LoVo (cell line): ENCODE results near the gene NRXN3.
A peak's percentile ranks its signal among the peaks of the same experiment; 100 is the strongest.
"Not testable (repeated sequence)": the region's sequence is repeated elsewhere in the genome, so short reads cannot be mapped to it uniquely, and the experiment has no call there.

Experiments
- DNase-seq: peaks from one replicate; pipeline ENCODE4 v3.0.0-alpha.2; 2016; ENCODE audit warnings: low spot score

NRXN3 gene

GRCh38 chr14:78486081-78486480 lies 315.9 kb downstream of the NRXN3 start:
- DNase-seq: no peak

DNA sequence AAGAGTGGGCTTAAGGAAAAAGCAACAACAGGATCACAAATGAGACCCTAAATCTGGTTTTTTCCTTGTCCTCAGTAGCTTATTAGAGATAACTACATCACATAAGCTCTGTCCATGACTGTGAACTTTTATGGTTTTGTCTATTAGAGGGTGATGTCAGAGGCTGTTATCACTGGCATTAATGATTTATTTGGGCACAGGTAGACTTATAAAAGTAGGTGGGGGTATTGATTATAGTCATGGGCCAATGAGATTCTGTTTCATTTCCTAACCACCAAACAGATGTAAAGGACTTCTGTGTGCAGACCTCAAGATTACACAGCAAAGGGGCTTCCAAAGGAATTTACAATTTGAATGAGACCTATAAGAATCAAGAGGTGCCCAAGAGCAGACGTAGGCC lies 316.4 kb downstream of the NRXN3 start:
- DNase-seq: no peak

DNA sequence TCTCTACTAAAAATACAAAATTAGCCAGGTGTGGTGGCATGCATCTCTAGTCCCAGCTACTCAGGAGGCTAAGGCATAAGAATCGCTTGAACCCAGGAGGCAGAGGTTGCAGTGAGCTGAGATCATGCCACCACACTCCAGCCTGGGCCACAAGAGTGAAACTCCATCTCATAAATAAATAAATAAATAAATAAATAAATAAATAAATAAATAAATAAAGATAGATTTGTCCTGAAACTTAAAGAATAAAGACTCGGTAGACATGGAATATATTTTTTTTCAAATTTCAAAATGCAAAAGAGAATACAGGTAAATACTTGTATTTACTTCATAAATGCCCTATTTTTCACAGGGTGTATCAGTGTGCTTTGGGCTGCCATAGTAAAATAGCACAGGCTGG lies 317.4 kb downstream of the NRXN3 start:
- not testable (repeated sequence) for DNase-seq

GRCh38 chr14:78488938-78489337 lies 318.8 kb downstream of the NRXN3 start:
- DNase-seq: no peak

DNA sequence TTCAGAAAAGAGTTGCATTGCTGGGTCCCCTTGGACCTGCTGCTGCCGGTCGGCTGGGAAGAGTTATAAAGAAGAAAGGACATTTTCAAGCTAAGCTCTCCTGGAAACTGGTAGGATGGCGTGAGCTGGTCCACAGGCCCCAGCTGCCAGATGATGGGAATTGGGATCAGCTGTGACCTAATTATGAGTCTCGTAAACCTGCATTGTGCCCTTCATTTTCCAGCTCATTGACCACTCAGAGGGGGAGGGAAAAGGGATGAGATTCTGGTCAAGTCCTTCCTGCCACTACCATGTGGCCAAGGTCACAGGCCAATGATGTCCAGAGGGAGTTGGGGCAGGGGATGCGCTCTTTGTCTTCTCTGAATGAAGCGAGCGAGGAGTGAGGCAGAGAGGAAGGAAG lies 320.9 kb downstream of the NRXN3 start:
- DNase-seq: no peak

GRCh38 chr14:78498062-78498595 lies 328.0 kb downstream of the NRXN3 start:
- DNase-seq: no peak

GRCh38 chr14:78501909-78502308 lies 331.7 kb downstream of the NRXN3 start:
- no peak for DNase-seq

GRCh38 chr14:78508023-78508422 lies 337.9 kb downstream of the NRXN3 start:
- no peak for DNase-seq

DNA sequence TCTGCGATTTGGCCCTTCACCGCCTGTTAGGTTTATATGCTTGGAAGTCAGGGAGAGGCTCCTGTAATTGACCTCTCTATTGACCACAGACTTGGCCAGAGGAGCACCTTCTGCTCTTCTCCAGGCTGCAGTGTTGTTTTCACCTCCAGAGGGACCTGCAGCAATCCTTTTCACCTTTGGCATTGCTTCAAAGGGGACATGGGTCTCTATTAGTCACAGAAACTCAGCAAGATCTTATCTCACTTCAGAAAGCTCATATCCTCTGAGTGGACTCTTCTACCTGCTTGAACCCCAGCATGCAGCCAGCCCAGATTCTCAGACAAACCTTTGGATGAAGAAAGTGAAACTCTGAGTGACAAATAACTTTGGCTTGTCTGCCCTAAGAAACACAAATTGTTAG lies 339.3 kb downstream of the NRXN3 start:
- no peak for DNase-seq

DNA sequence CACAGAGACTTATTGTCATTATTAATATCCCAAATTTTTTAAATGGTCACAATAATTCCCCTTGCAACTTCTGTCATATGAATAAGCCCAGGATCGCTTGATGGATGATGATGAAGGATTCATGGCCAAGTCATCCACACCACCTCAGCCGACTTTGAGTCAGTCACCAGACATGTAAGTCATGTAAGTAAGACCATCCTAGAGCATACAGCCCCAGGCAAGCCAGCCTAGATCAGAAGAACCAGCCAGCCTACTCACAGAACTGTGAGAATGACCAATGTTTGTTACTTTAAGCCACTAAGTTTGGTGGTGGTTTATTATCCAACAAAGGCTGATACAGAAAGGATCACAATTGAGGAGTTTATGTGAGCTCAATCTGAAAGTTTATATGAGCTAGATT lies 341.8 kb downstream of the NRXN3 start:
- no peak for DNase-seq

GRCh38 chr14:78519863-78520262 lies 349.7 kb downstream of the NRXN3 start:
- peak; percentile 36 for DNase-seq

DNA sequence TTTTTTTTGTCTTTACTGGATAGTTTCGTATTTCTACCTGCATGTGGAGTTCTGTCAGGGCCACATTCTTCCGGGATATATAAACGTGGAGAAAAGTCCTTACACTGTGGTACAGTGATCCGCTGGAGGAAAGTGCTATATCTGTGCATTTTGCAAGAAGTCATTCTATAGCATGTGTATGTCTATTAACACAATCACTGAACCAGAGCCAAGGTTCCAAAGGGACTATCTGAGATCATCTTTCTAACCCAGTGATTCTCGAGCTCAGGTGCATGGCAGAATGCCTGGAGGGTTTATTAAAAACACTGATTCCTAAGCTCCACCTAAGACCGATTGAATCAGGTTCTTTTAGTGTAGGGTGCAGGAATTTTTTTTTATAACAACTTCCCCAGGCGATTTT lies 354.0 kb downstream of the NRXN3 start:
- DNase-seq: no peak

GRCh38 chr14:78524766-78525165 lies 354.6 kb downstream of the NRXN3 start:
- no peak for DNase-seq

DNA sequence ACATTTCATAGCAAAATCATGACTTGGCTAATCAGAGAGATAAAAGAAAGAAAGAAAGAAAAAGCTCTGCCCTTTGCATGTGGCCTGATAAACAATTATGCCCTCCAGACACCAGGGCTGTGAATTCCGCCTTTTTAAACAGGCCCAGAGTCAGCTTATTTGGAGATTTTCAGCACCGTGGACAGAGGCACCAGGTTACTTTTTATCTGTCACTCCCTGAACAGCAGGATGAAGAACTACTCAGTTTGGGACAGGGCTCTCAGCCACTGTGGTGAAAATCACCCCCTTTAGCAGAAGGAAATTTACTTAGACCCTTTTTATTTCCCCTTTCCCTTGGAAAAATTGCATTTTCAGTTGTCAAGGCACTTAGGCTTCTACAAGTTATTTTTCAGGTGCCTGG lies 359.9 kb downstream of the NRXN3 start:
- DNase-seq: peak; percentile 14

DNA sequence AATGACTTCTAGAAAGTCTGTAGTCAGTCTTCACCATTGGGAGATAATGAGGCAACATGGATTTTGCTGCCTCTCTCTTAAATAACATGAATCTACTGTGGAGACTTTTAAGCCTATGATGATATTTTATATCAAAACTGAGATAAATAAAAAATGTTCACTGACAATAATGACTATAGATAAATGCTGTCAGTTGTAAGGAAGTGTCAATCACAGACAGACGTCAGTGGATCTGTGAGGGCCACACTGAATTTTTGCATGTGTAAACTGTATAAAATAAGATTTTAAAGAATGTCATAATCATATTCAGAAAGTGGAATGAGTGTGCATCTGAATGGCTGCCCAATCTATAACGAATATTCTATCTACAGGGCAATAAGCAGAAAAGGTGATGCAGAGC lies 364.0 kb downstream of the NRXN3 start:
- no peak for DNase-seq

DNA sequence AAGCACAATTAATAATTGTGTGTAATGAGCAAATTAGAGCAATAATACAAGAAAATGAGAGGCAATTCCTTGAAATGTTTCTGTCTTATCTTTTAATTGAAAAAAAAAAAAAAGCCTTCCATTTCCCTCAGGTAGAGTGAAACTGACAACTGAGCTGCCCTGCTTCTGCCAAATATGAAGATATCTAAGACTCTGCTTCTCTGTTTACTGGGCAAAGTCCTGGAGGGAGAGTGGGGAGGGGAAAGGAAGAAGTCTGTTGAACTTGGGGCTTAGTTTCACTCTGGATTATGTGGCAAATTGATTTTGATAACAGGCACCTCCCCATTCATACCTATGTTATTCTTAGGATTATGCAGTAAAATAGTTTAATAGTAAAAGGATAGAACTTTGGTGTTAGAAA lies 364.9 kb downstream of the NRXN3 start:
- DNase-seq: no peak

DNA sequence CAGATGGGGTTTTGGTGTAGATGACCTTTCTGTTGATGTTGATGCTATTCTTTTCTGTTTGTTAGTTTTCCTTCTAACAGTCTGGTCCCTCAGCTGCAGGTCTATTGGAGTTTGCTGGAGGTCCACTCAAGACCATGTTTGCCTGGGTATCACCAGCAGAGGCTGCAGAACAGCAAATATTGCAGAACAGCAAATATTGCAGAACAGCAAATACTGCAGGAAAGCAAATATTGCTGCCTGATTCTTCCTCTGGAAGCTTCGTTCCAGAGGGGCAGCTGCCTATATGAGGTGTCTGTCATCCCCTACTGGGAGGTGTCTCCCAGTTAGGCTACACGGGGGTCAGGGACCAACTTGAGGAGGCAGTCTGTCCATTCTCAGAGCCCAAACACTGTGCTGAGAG lies 371.6 kb downstream of the NRXN3 start:
- not testable (repeated sequence) for DNase-seq

DNA sequence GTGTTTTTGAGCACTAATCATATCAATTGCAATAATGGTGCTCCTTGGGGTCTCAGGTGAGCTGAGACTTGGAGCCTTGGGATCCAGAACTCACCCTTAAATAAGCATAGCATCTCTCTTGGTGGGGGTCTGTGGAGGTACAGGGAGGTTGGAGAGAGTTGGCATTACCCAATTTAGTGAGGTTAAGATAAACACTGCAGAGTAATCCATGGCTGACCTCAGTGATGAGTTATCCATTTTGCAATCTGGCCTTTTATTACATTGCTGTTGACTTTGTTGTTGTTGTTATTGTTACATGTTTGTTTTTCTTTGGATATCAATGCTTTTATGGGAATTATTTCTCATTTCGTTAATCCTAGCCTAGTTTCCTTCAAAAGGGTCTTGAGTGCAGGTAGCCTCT lies 373.3 kb downstream of the NRXN3 start:
- DNase-seq: no peak

DNA sequence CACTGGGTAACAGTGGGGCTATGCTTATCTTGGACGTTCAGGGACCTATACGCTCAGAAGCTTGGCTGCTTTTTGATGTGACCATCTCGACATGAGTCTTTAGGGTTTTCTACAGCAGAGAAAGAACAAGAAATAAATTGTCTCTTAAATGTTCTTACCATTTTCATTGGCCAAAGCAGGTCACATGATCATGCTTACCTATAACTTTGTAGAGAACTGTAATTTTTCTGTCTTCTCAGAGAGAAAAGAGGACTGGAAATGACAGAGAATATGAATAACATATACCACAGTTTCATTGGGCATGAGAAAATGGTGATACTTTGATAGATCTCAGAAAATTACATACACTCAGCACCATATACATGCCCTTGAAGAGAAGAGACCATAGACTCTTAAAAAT lies 390.9 kb downstream of the NRXN3 start:
- DNase-seq: no peak

GRCh38 chr14:78566026-78566858 lies 396.1 kb downstream of the NRXN3 start:
- peak; percentile 61 for DNase-seq

DNA sequence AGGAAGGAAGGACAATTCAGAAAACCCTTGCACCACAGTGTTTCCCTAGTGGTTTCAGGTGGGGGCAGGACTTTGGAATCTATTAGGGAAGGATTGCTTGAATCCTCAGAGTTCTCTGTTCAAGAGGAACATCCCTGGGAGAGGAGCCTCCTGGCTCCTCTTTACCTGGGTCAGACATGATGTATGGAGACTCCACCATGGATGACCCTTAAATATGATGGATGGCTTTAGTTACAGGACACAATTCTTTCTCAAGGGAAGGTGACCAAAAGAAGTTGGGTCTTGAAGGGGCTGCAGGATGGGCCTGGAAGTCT lies 396.6 kb downstream of the NRXN3 start:
- no peak for DNase-seq

GRCh38 chr14:78567343-78567742 lies 397.2 kb downstream of the NRXN3 start:
- no peak for DNase-seq

DNA sequence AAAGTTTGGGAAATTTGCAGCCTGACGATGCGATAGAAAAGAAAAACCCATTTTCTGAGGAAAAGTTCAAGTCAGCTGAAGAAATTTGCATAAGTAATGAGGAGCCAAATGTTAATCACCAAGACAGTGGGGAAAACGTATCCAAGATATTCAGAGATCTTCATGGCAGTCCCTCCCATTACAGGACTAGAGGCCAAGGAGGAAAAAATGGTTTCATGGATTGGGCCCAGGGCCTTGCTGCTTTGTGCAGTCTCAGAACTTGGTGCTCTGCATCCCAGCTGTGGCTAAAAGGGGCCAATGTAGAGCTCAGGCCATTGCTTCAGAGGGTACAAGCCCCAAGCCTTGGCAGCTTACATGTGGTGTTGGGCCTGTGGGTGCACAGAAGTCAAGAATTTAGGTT lies 403.6 kb downstream of the NRXN3 start:
- not testable (repeated sequence) for DNase-seq
